HEK293 (cell line): ENCODE measurements around the gene DNAJB8.
A peak's percentile ranks its signal among the peaks of the same experiment; 100 is the strongest.

ENCODE experiments used
- BCL11A ChIP-seq: fragments of 450-650 bp; formaldehyde crosslinking; IDR thresholded peaks from 2 replicates; pipeline ENCODE4 v1.5.1; 2016; ENCODE audit warnings: low read depth, missing biosample characterization, missing genetic modification characterization
- PBX3 ChIP-seq: sonication (generic); formaldehyde crosslinking; IDR thresholded peaks from 2 replicates; pipeline ENCODE4 v1.8.1; 2022; ENCODE audit warnings: mild to moderate bottlenecking, moderate library complexity, missing genetic modification reagents
- YY1 ChIP-seq: fragments of 450-650 bp; formaldehyde crosslinking; IDR thresholded peaks from 2 replicates; pipeline ENCODE4 v1.5.1; 2018; ENCODE audit warnings: missing biosample characterization, missing genetic modification characterization
- ZEB2 ChIP-seq: fragments of 450-650 bp; formaldehyde crosslinking; IDR thresholded peaks from 2 replicates; pipeline ENCODE4 v1.5.1; 2016; ENCODE audit warnings: missing biosample characterization, missing genetic modification characterization
- ZNF184 ChIP-seq: fragments of 450-650 bp; IDR thresholded peaks from 2 replicates; pipeline ENCODE4 v1.5.1; 2018; ENCODE audit warnings: missing biosample characterization, mild to moderate bottlenecking, missing genetic modification characterization
- ZNF404 ChIP-seq: fragments of 450-650 bp; formaldehyde crosslinking; IDR thresholded peaks from 2 replicates; pipeline ENCODE4 v1.5.1; 2017; ENCODE audit warnings: missing biosample characterization, missing genetic modification characterization
- TF ChIP-seq, protein P1 (sequence below): fragments of 450-650 bp; formaldehyde crosslinking; IDR thresholded peaks from 2 replicates; pipeline ENCODE4 v1.5.1; 2016; ENCODE audit warnings: missing biosample characterization, missing genetic modification characterization

DNA sequence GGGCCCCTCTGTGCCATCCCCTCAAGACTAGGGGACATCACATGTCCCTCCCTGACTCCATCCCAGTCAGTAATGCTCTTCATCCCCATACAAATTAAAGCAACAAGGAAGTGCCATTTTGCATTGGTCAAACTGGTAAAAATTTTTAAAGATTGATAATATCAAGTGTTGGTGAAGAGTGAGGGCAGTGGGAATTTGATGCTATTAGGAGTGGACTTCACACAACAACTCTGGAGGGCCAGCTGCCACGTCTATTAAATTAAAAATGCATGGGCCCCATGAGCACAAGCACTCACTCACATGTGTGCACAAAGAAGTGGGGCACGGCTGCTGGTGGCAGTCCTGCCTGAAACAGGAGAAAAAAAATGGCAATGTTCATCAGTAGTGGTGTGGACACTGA, 47.8 kb downstream of the DNAJB8 start:
- TF ChIP-seq ZEB2 (tag by site-specific recombination) (no peak), BCL11A (tag by site-specific recombination) (no peak), YY1 (tag by site-specific recombination) (no peak), ZNF404 (tag by site-specific recombination) (no peak), ZNF184 (tag by site-specific recombination) (peak; percentile 98), PBX3 (CRISPR knock-in tag) (no peak)
- TF ChIP-seq, protein P1, sequence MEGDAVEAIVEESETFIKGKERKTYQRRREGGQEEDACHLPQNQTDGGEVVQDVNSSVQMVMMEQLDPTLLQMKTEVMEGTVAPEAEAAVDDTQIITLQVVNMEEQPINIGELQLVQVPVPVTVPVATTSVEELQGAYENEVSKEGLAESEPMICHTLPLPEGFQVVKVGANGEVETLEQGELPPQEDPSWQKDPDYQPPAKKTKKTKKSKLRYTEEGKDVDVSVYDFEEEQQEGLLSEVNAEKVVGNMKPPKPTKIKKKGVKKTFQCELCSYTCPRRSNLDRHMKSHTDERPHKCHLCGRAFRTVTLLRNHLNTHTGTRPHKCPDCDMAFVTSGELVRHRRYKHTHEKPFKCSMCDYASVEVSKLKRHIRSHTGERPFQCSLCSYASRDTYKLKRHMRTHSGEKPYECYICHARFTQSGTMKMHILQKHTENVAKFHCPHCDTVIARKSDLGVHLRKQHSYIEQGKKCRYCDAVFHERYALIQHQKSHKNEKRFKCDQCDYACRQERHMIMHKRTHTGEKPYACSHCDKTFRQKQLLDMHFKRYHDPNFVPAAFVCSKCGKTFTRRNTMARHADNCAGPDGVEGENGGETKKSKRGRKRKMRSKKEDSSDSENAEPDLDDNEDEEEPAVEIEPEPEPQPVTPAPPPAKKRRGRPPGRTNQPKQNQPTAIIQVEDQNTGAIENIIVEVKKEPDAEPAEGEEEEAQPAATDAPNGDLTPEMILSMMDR (tag by site-specific recombination): no peak
